Stimulated activated CD8-positive, alpha-beta memory T cell treated with anti-CD3 and anti-CD28 coated beads, Interleukin-12 subunit alpha, Interleukin-12 subunit beta, amount 100 ng/mL, for 24 hours (primary cell): ENCODE results near the gene SMO.

Experiments used
- DNase-seq: peaks from one replicate; pipeline ENCODE4 v3.0.0-alpha.2; 2020; ENCODE audit errors: extremely low read depth

The SMO gene

GRCh38 chr7:129188372-129188891 is at the start of gene SMO:
Gene SMO, plus strand, starts transcription at chr7:129188633. Its CDS starts 519 bp downstream, at chr7:129189152.
- DNase-seq, result no peak

DNA sequence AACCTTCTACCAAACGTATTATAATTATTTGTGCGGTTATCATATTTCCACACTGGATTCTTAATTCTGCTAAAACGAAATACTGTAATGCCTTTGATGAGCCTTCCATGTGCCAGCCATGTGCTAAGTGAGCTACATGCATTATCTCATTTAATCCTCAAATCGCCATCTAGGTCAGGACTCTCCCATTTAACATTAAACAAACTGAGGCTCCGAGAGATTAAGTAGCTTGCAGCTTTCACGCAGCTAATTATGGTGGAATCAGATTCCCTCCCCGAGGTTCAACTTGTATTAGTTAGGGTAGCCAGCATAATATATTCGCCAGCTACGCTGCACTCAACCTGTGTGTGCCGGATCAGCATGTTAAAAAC is 44.7 kb upstream of the SMO start:
- no peak for DNase-seq

- peak; percentile 39 for DNase-seq
Observed at GRCh38 chr7:129144095-129144833, 44.2 kb upstream of the SMO start, which contains the start of gene TSPAN33. Gene TSPAN33, plus strand, starts transcription at chr7:129144707. Its CDS starts 274 bp downstream, at chr7:129144981.

DNA sequence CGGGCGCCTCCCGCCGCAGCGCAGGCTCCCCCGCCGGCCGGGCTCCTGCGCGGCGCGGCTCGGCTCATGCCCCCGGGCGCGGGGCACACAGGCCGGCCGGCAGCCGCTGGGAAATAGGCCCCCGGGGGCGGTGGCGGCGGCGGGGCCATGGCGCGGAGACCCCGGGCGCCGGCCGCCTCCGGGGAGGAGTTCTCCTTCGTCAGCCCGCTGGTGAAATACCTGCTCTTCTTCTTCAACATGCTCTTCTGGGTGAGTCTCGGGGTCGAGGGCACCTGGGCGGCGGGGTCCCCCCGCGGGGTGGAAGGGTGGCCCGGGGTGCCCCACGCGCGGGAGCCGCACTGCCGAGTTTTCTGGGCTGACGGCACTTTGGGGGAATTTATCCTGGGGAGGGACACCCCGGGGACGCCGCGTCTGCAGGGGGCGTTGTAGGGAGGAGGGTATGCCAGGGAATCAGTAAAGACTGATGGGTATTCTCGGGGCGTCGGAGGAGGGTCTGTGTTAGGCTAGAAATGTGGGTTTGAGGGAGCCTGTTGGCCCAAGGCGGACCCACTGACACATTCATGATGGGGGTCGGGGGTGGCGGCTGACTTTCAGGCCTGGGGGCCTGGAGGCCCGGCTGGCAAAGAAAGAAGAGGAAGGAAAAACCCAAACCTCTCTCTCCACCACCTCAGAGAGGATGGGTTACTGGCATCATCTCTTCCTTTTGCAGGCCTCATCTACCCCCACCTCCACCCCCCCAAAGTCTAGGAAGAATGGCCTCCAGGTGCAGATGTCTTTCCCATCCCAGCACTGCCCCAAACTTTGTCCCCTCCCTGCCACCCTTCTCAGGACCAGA is 43.4 kb upstream of the SMO start:
- no peak for DNase-seq

- no peak for DNase-seq
Observed at GRCh38 chr7:129146237-129146979, 42.0 kb upstream of the SMO start.

GRCh38 chr7:129147731-129148130 is 40.7 kb upstream of the SMO start:
- DNase-seq, result no peak

DNA sequence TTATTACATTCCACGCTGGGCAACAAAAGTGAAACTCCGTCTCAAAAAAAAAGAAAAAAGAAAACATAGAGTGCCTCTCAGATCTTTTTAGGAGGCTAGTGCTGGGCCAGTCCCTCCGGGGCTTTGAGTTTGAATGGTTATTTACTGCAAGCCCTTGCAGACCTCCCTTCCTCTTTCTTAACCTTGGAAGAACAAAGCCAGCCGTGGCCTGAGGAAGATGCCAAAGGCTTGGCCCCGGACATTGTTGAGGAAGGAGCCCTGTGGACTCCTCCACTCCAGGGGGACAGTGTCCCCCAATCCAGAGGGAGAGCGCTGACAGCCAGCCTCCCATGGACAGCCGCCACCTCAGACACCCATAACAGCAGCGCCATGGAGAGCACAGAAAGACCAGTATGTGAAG is 38.9 kb upstream of the SMO start:
- DNase-seq, result no peak

- DNase-seq, result no peak
Observed at GRCh38 chr7:129150199-129150996, 38.0 kb upstream of the SMO start.

- DNase-seq, result no peak
Observed at GRCh38 chr7:129157651-129158050, 30.8 kb upstream of the SMO start.

DNA sequence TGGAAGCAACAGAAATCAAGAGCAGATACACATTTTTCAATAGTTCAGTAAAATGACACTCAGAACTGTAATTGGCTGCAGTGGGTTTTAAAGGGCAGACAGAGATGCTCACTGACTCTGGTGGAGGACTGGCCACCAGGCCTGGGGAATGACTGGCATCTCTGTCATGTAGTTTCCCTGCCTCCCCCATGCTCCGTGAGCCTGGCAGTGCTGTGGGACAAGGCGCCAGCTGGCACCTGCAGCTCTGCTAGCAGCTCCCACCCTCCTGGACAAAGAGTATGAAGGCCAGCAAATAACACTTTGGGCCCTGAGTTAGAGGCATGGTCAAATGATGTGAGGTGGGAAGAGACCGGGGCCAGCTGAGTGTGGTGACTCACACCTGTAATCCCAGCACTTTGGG is 28.9 kb upstream of the SMO start:
- no peak for DNase-seq

DNA sequence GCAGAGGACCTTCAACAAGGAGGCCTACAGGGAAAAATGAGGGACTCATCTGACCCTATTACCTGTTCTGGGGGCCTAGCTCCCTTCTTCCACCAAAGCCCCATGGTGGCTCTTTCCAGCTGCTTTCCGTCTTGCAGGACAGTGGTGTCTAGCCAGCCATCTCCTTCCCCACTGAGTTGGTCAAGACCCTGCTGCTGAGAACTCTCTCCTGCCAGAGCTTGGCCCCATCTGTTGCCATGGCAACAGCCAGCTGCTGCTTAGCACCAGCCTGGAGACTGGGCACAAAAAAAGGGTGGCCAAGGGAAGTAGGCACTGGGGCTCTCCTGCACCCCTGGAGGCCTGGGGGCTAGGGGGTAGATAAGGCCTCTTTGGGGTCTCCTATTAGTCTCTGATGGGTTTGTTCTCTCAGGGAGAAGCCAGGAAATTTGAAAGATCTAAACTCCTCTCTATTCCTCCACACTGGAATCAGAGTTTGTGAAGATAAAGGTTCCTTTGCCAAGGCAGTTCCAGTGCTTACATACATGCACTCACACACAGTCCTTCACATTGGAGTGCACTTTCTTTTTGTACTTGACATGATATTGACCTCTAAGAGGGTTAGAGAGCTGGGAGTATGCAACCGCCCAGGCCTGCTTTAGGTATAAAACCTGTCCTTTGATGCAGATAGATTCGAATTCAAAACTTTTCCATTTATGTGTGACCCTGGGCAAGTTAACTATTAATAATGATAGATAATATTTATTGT is 28.1 kb upstream of the SMO start:
- no peak for DNase-seq

- DNase-seq, result no peak
Observed at GRCh38 chr7:129161524-129162225, 26.8 kb upstream of the SMO start.

DNA sequence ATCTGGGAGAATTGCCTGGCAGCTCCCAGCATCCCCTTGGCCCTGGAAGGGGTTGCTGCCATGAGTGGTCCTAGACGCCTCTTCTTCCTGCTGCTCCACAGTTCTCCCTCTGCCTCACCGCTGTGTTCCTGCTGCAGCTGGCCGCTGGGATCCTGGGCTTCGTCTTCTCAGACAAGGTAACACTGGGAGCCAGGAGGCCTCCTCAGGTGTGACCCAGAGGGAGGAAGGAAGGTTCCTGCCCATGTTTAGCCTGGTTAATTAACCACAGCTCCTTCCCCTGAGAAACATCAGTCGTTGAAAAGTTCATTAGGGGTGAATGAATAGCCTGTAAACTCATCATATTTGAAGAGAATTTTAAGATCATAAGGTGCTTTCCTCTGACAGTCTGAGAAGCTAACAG is 25.7 kb upstream of the SMO start:
- no peak for DNase-seq

- no peak for DNase-seq
Observed at GRCh38 chr7:129163875-129164544, 24.4 kb upstream of the SMO start.

- DNase-seq, result no peak
Observed at GRCh38 chr7:129166745-129167144, 21.7 kb upstream of the SMO start.

DNA sequence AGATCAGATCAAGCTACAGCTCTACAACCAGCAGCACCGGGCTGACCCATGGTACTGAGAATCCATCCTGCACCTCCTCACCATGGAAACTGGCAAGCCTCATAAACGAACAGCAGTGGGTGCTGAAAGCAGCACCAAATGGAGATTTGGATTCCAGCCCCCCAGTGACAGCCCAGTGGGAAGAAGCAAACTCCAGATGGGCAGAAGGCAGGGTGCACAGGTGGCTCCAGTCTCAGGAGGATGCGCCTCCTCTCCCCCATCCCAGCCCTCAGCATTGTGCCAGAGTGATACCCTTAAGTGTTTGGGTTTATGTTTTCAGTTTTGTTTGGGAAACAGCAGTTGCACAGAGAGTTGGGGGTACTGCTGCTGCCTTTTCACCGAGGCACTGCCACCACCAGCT is 20.6 kb upstream of the SMO start:
- DNase-seq, result no peak

- no peak for DNase-seq
Observed at GRCh38 chr7:129168231-129169021, 20.0 kb upstream of the SMO start.

GRCh38 chr7:129169171-129169671 is 19.2 kb upstream of the SMO start:
- DNase-seq, result peak; percentile 21
